Smooth muscle cell (in vitro differentiated cells): ENCODE results near the gene MPC2. TPM values are rescaled to one million over a fixed set of nuclear protein-coding genes. Genes with fewer than 3 reads are reported as not detected.
A peak's percentile ranks its signal among the peaks of the same experiment; 100 is the strongest.

Experiments
- DNase-seq: peaks from one replicate; lab custom pipeline; 2025; ENCODE audit not compliant: unreplicated experiment; lab: John Stamatoyannopoulos, UW
- H2AFZ ChIP-seq: fragments of 200-600 bp; sonication (generic); 2 replicates; pipeline ENCODE4 v1.6.0; 2016; ENCODE audit warnings: antibody characterized with exemption, low read depth, mild to moderate bottlenecking
- H3F3A ChIP-seq: fragments of 200-600 bp; sonication (generic); 2 replicates; pipeline ENCODE4 v1.6.0; 2017; ENCODE audit warnings: antibody characterized with exemption, low read depth
- H3K27ac ChIP-seq: fragments of 200-600 bp; sonication (generic); 2 replicates; pipeline ENCODE4 v1.5.1; 2016; ENCODE audit warnings: low read depth, mild to moderate bottlenecking
- H3K27me3 ChIP-seq: fragments of 200-600 bp; sonication (generic); 2 replicates; pipeline ENCODE4 v1.6.1; 2016; ENCODE audit warnings: low read depth, mild to moderate bottlenecking
- H3K36me3 ChIP-seq: fragments of 200-600 bp; sonication (generic); 2 replicates; pipeline ENCODE4 v1.5.1; 2016; ENCODE audit warnings: low read depth
- H3K4me1 ChIP-seq: fragments of 200-600 bp; sonication (generic); 2 replicates; pipeline ENCODE4 v1.5.1; 2016; ENCODE audit warnings: low read depth
- H3K4me2 ChIP-seq: fragments of 200-600 bp; sonication (generic); 2 replicates; pipeline ENCODE4 v1.6.0; 2016; ENCODE audit warnings: mild to moderate bottlenecking
- H3K4me3 ChIP-seq: fragments of 200-600 bp; sonication (generic); 2 replicates; pipeline ENCODE4 v1.5.1; 2016; ENCODE audit warnings: mild to moderate bottlenecking
- H3K79me2 ChIP-seq: fragments of 200-600 bp; sonication (generic); 2 replicates; pipeline ENCODE4 v1.6.0; 2016; ENCODE audit warnings: low read depth, mild to moderate bottlenecking
- H3K9ac ChIP-seq: fragments of 200-600 bp; sonication (generic); 2 replicates; pipeline ENCODE4 v1.6.0; 2016; ENCODE audit warnings: low read depth
- H3K9me3 ChIP-seq: fragments of 200-600 bp; sonication (generic); replicated peaks from 2 replicates; pipeline ENCODE4 v1.5.1; 2016; ENCODE audit warnings: low read depth
- H4K20me1 ChIP-seq: fragments of 200-600 bp; sonication (generic); 2 replicates; pipeline ENCODE4 v1.6.0; 2016; ENCODE audit warnings: low read depth
- WGBS: methylation state at CpG from one replicate; pipeline ENCODE4 v1.1.7; 2016; ENCODE audit warnings: low lambda C conversion rate; 5-methylcytosine and 5-hydroxymethylcytosine counted together
- polyA plus RNA-seq: library from polyadenylated mRNA; unstranded; fragments of >200 nt; fragmentation: Nextera tagmentation; extraction: Ambion mirVana; gene quantifications from 2 replicates; pipeline ENCODE4 v1.2.1, GENCODE V29; 2016
- total RNA-seq: library from RNA; depleted of rRNA; stranded (reverse); fragments of >200 nt; gene quantifications from 2 replicates; pipeline ENCODE4 v1.2.3, GENCODE V29; 2014
- TF ChIP-seq, protein P1 (sequence below): fragments of 200-600 bp; sonication (generic); IDR thresholded peaks from 2 replicates; pipeline ENCODE4 v1.5.1; 2017; ENCODE audit warnings: borderline replicate concordance, mild to moderate bottlenecking, antibody characterized with exemption; ENCODE audit not compliant: insufficient read depth, poor library complexity, severe bottlenecking

The MPC2 gene
- total and polyA plus RNA-seq, 2 experiments from 2014 or later, result 58.2 to 69.9 TPM

DNA sequence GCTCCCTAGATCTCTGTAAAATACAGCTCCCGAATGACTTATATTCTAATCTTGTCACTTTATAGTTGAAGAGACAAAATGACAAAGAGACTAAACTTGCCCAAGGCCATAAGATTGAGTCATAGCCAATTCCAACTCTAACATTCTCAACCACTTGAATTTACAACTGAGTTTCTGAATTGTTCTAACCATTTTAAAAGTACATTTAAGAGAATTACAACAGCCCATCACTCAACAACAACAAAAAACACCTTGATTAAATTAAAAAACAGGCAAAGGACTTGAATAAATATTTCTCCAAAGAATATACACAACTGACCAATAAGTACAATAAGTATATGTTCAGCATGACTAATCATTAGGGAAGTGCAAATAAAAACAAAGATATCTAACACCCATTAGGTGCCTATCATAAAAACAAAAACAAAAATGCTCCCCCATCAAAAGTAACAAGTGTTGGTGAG is 14.2 kb downstream of the MPC2 start:
- H3K4me3 ChIP-seq, result no peak overlapping the region
- H3K9me3 ChIP-seq, result no peaks in the 10 kb centered on the region
- DNase-seq, result no peak
- peak overlapping the region; percentile 43 for H3K27ac ChIP-seq
- no peaks in the 10 kb centered on the region for H3K27me3 ChIP-seq
- WGBS, result 56% methylated on average over 1 of the region's 1 CpG
- H3K9ac ChIP-seq, result no peak overlapping the region
- peak overlapping the region; percentile 66 for H3K4me2 ChIP-seq
- H2AFZ ChIP-seq, result no peak overlapping the region
- H4K20me1 ChIP-seq, result peaks cover 9% of the 10 kb centered on the region
- peaks cover 34% of the 10 kb centered on the region for H3K79me2 ChIP-seq
- H3K4me1 ChIP-seq, result peaks cover 7% of the 10 kb centered on the region
- TF ChIP-seq, protein P1, sequence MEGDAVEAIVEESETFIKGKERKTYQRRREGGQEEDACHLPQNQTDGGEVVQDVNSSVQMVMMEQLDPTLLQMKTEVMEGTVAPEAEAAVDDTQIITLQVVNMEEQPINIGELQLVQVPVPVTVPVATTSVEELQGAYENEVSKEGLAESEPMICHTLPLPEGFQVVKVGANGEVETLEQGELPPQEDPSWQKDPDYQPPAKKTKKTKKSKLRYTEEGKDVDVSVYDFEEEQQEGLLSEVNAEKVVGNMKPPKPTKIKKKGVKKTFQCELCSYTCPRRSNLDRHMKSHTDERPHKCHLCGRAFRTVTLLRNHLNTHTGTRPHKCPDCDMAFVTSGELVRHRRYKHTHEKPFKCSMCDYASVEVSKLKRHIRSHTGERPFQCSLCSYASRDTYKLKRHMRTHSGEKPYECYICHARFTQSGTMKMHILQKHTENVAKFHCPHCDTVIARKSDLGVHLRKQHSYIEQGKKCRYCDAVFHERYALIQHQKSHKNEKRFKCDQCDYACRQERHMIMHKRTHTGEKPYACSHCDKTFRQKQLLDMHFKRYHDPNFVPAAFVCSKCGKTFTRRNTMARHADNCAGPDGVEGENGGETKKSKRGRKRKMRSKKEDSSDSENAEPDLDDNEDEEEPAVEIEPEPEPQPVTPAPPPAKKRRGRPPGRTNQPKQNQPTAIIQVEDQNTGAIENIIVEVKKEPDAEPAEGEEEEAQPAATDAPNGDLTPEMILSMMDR, result no peak
- H3K36me3 ChIP-seq, result peaks cover 4% of the 10 kb centered on the region
- no peaks in the 10 kb centered on the region for H3F3A ChIP-seq

DNA sequence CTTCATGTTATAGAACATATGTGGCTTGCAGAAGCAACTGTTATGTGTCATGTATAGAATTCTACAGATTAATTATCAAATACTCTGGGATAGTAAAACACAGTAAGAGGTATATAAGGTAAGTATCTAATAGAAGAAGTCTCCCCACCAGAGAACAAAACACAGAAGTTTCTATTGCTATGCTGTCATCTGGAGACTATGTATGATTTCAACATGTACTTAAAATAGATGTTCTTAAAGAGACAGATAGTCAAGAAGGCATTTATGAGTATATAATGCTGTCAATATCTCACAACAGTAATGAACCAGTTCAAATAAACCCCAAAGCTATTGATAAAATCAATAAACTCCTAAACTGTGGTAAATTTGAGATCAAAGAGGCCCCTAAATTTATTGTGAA is 14.8 kb downstream of the MPC2 start:
- Histone ChIP-seq H3K27ac (peak overlapping the region; percentile 43), H3K4me3 (no peak overlapping the region), H3K79me2 (peaks cover 34% of the 10 kb centered on the region), H3K4me2 (peak overlapping the region; percentile 66), H3K27me3 (no peaks in the 10 kb centered on the region), H3F3A (no peaks in the 10 kb centered on the region), H4K20me1 (peaks cover 9% of the 10 kb centered on the region), H3K9me3 (no peaks in the 10 kb centered on the region), H3K9ac (peak overlapping the region; percentile 15), H3K4me1 (peaks cover 7% of the 10 kb centered on the region), H2AFZ (no peak overlapping the region), H3K36me3 (peaks cover 5% of the 10 kb centered on the region)
- DNase-seq, result no peak
- TF ChIP-seq, protein P1, result no peak

DNA sequence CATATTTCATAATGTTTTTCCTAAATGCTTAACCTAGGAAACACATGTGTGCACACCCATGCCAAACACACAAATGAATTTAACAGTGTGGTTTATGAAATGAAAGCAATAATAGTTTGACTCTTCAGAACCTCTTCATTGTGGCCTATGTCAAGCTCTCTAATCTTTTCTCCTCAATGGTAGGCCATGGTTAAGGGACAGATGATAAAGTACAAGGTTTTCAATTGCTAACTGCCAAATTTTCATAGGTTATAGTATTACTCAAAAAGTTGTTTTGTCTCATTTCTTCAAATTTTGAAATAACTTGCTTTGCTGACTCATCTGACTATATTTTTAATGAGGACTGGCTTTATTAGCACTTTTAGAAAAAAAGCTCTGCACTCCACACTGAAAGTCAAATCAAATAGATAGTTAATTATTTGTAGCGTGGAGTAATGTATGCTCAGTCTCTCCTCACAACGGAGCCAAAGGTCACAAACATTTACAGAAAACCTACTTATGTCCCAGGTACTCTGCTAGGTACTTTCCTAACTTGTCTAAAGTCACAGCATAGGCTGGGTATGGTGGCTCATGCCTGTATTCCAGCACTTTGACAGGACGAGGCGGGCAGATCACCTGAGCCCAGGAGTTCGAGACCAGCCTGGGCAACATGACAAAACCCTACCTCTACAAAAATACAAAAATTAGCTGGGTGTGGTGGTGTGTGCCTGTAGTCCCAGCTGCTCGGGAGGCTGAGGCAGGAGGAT is 19.9 kb downstream of the MPC2 start:
- WGBS, result 88% methylated on average over 6 of the region's 6 CpGs
- no peak for DNase-seq
- no peaks in the 10 kb centered on the region for H3K79me2 ChIP-seq

More for the DNA sequence above, 19.9 kb downstream of the MPC2 start:
- Histone ChIP-seq H3K27ac (no peak overlapping the region), H3K36me3 (peaks cover 5% of the 10 kb centered on the region), H3K4me3 (no peak overlapping the region), H3K9ac (no peak overlapping the region), H3F3A (no peaks in the 10 kb centered on the region), H3K4me1 (peaks cover under 1% of the 10 kb centered on the region), H3K9me3 (no peaks in the 10 kb centered on the region), H4K20me1 (peaks cover 3% of the 10 kb centered on the region), H2AFZ (no peak overlapping the region), H3K27me3 (no peaks in the 10 kb centered on the region), H3K4me2 (no peak overlapping the region)
- TF ChIP-seq, protein P1, result no peak
